WTC11 (cell line): ENCODE measurements around the gene ABR. TPM values are rescaled to one million over a fixed set of nuclear protein-coding genes. Genes with fewer than 3 reads are reported as not detected.
A peak's percentile ranks its signal among the peaks of the same experiment; 100 is the strongest.

Source experiments
- ATAC-seq: fragments of 200-7000 bp; cut with Tn5 transposase; 2 replicates; pipeline ENCODE4 v1.10.0; 2021; ENCODE audit warnings: mild to moderate bottlenecking, moderate library complexity
- CTCF ChIA-PET: fragments of 300-600 bp; sonication (Branson Sonifier 250); formaldehyde crosslinking; loops from one replicate; lab custom pipeline; 2021; ENCODE audit warnings: antibody characterized with exemption; lab: Charles Lee
- POLR2A ChIA-PET: fragments of 350-600 bp; sonication (Branson Sonifier 250); formaldehyde crosslinking; loops from one replicate; lab custom pipeline; 2021; ENCODE audit warnings: antibody characterized with exemption; lab: Charles Lee
- DNase-seq: peaks from one replicate; pipeline ENCODE4 v3.0.0; 2021; ENCODE audit warnings: low spot score
- H3K27ac Mint-ChIP-seq: 2 replicates; pipeline ENCODE4 v1.8.0; 2021; ENCODE audit warnings: mixed read lengths
- H3K27me3 Mint-ChIP-seq: 2 replicates; pipeline ENCODE4 v1.8.0; 2021; ENCODE audit warnings: low read depth, mild to moderate bottlenecking, moderate library complexity, mixed read lengths
- H3K36me3 Mint-ChIP-seq: 2 replicates; pipeline ENCODE4 v1.8.0; 2021; ENCODE audit warnings: mixed read lengths
- H3K4me1 Mint-ChIP-seq: 2 replicates; pipeline ENCODE4 v1.8.0; 2022; ENCODE audit warnings: mixed read lengths
- H3K4me3 Mint-ChIP-seq: 2 replicates; pipeline ENCODE4 v1.8.0; 2021; ENCODE audit warnings: mild to moderate bottlenecking, moderate library complexity, mixed read lengths
- H3K9me3 Mint-ChIP-seq: 2 replicates; pipeline ENCODE4 v1.8.0; 2021; ENCODE audit warnings: mixed read lengths
- ATF1 ChIP-seq: sonication (generic); formaldehyde crosslinking; IDR thresholded peaks from 2 replicates; pipeline ENCODE4 v1.8.1; 2023; ENCODE audit warnings: mild to moderate bottlenecking, moderate library complexity, missing genetic modification reagents
- CREM ChIP-seq: sonication (generic); formaldehyde crosslinking; IDR thresholded peaks from 2 replicates; pipeline ENCODE4 v1.8.1; 2022; ENCODE audit warnings: mild to moderate bottlenecking, missing genetic modification reagents, moderate library complexity
- E2F4 ChIP-seq: sonication (generic); formaldehyde crosslinking; IDR thresholded peaks from 2 replicates; pipeline ENCODE4 v1.8.1; 2022; ENCODE audit warnings: low read depth, mild to moderate bottlenecking, moderate library complexity, missing genetic modification reagents, borderline replicate concordance
- FOXP4 ChIP-seq: sonication (generic); formaldehyde crosslinking; IDR thresholded peaks from 2 replicates; pipeline ENCODE4 v1.8.0; 2022; ENCODE audit warnings: mild to moderate bottlenecking, missing genetic modification reagents
- GRHL2 ChIP-seq: fragments of 250-450 bp; sonication (Bioruptor Pico); IDR thresholded peaks from 2 replicates; pipeline ENCODE4 v1.8.0; 2022; ENCODE audit warnings: mild to moderate bottlenecking, moderate library complexity; ENCODE audit not compliant: insufficient replicate concordance, severe bottlenecking
- MAX ChIP-seq: sonication (generic); formaldehyde crosslinking; IDR thresholded peaks from 2 replicates; pipeline ENCODE4 v1.8.0; 2022; ENCODE audit warnings: mild to moderate bottlenecking, missing genetic modification reagents
- MLX ChIP-seq: sonication (generic); formaldehyde crosslinking; IDR thresholded peaks from 2 replicates; pipeline ENCODE4 v1.8.1; 2023; ENCODE audit warnings: mild to moderate bottlenecking, missing genetic modification reagents, moderate library complexity
- MYBL2 ChIP-seq: sonication (generic); formaldehyde crosslinking; IDR thresholded peaks from 2 replicates; pipeline ENCODE4 v1.8.1; 2023; ENCODE audit warnings: mild to moderate bottlenecking, moderate library complexity, missing genetic modification reagents
- RORB ChIP-seq: fragments of 250-450 bp; sonication (Bioruptor Pico); IDR thresholded peaks from 2 replicates; pipeline ENCODE4 v1.9.0; 2021; ENCODE audit warnings: mild to moderate bottlenecking
- SP1 ChIP-seq: sonication (generic); formaldehyde crosslinking; conservative IDR thresholded peaks from 2 replicates; pipeline ENCODE4 v1.8.1; 2022; ENCODE audit warnings: missing genetic modification reagents
- TCF7 ChIP-seq: sonication (generic); formaldehyde crosslinking; IDR thresholded peaks from 2 replicates; pipeline ENCODE4 v1.8.0; 2022; ENCODE audit warnings: mild to moderate bottlenecking, low read depth, missing genetic modification reagents, moderate library complexity
- USF2 ChIP-seq: sonication (generic); formaldehyde crosslinking; IDR thresholded peaks from 2 replicates; pipeline ENCODE4 v1.8.1; 2023; ENCODE audit warnings: mild to moderate bottlenecking, missing genetic modification reagents, moderate library complexity
- ZNF281 ChIP-seq: sonication (generic); formaldehyde crosslinking; IDR thresholded peaks from 2 replicates; pipeline ENCODE4 v1.8.0; 2023; ENCODE audit warnings: mild to moderate bottlenecking, missing genetic modification reagents
- ZNF423 ChIP-seq: fragments of 250-450 bp; sonication (Bioruptor Pico); IDR thresholded peaks from 2 replicates; pipeline ENCODE4 v2.1.2; 2022; ENCODE audit warnings: mild to moderate bottlenecking, moderate library complexity
- total RNA-seq: library from RNA; stranded (reverse); gene quantifications from 3 replicates; pipeline ENCODE4 v1.2.3, GENCODE V29; 2021
- TF ChIP-seq, protein P1 (sequence below): sonication (generic); formaldehyde crosslinking; conservative IDR thresholded peaks from 2 replicates; pipeline ENCODE4 v1.8.1; 2023; ENCODE audit warnings: mild to moderate bottlenecking, low read depth, missing genetic modification reagents, moderate library complexity
- TF ChIP-seq, protein P2 (sequence below): sonication (generic); formaldehyde crosslinking; IDR thresholded peaks from 2 replicates; pipeline ENCODE4 v1.8.1; 2022; ENCODE audit warnings: mild to moderate bottlenecking, missing genetic modification reagents, moderate library complexity, borderline replicate concordance

ABR gene
- total RNA-seq, 1 experiment from 2014 or later, result 38.0 TPM

GRCh38 chr17:1144162-1144561 is 35.6 kb downstream of the ABR start:
- CTCF ChIA-PET, result interaction anchor here (0.8 to 9.7 kb wide), 8 partner anchors 8 to 444 kb away, joined by 3 to 134 read pairs (median 4); partner anchors contain the start of gene TIMM22
- H3K36me3 Mint-ChIP-seq, result no peaks in the 10 kb centered on the region
- H3K9me3 Mint-ChIP-seq, result no peaks in the 10 kb centered on the region
- POLR2A ChIA-PET, result no interaction called here
- H3K27me3 Mint-ChIP-seq, result no peaks in the 10 kb centered on the region
- H3K27ac Mint-ChIP-seq, result no peak overlapping the region
- peaks cover 10% of the 10 kb centered on the region for H3K4me1 Mint-ChIP-seq
- no peak overlapping the region for H3K4me3 Mint-ChIP-seq
- ATAC-seq, result no peak
- TF ChIP-seq, protein P1, sequence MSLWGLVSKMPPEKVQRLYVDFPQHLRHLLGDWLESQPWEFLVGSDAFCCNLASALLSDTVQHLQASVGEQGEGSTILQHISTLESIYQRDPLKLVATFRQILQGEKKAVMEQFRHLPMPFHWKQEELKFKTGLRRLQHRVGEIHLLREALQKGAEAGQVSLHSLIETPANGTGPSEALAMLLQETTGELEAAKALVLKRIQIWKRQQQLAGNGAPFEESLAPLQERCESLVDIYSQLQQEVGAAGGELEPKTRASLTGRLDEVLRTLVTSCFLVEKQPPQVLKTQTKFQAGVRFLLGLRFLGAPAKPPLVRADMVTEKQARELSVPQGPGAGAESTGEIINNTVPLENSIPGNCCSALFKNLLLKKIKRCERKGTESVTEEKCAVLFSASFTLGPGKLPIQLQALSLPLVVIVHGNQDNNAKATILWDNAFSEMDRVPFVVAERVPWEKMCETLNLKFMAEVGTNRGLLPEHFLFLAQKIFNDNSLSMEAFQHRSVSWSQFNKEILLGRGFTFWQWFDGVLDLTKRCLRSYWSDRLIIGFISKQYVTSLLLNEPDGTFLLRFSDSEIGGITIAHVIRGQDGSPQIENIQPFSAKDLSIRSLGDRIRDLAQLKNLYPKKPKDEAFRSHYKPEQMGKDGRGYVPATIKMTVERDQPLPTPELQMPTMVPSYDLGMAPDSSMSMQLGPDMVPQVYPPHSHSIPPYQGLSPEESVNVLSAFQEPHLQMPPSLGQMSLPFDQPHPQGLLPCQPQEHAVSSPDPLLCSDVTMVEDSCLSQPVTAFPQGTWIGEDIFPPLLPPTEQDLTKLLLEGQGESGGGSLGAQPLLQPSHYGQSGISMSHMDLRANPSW, result no peak
- TF ChIP-seq USF2 (CRISPR knock-in tag) (no peak), MYBL2 (CRISPR knock-in tag) (no peak), RORB (CRISPR knock-in tag) (no peak), ZNF281 (no peak), SP1 (CRISPR knock-in tag) (no peak), ATF1 (CRISPR knock-in tag) (no peak), FOXP4 (no peak)
- DNase-seq, result no peak

DNA sequence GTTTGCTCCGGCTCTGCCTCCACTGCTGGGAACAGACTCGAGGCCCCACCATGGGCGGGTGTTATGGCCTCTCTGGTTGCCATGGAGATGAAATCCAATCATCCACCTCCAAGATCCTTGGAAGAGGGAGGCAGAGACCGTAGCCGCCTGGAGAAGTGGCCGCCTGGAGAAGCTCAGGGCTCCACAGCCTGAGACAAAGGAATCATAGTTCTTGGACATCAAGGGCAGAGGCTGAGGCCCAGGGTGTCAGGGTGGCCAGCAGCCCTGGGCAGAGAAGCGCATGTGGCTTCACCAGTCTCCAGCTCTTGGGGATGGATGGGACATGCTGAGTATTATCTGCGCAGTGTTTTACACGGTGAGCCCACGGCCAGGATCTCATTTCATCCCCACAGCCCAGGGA is 36.2 kb downstream of the ABR start:
- DNase-seq, result no peak
- H3K36me3 Mint-ChIP-seq, result no peaks in the 10 kb centered on the region
- H3K27ac Mint-ChIP-seq, result no peak overlapping the region
- ChIA-PET CTCF (interaction anchor here (0.8 to 9.7 kb wide), 8 partner anchors 9 to 443 kb away, joined by 3 to 134 read pairs (median 4); partner anchors contain the start of gene TIMM22), POLR2A (no interaction called here)
- peak; percentile 38 for ATAC-seq
- H3K27me3 Mint-ChIP-seq, result no peaks in the 10 kb centered on the region
- H3K9me3 Mint-ChIP-seq, result no peaks in the 10 kb centered on the region
- no peak for TF ChIP-seq MLX (CRISPR knock-in tag)
- TF ChIP-seq ATF1 (CRISPR knock-in tag), result no peak
- TF ChIP-seq GRHL2 (CRISPR knock-in tag), result no peak
- TF ChIP-seq CREM (CRISPR knock-in tag), result no peak
- TF ChIP-seq, protein P2, sequence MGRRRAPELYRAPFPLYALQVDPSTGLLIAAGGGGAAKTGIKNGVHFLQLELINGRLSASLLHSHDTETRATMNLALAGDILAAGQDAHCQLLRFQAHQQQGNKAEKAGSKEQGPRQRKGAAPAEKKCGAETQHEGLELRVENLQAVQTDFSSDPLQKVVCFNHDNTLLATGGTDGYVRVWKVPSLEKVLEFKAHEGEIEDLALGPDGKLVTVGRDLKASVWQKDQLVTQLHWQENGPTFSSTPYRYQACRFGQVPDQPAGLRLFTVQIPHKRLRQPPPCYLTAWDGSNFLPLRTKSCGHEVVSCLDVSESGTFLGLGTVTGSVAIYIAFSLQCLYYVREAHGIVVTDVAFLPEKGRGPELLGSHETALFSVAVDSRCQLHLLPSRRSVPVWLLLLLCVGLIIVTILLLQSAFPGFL (CRISPR knock-in tag), result no peak
- no peak for TF ChIP-seq ZNF423 (CRISPR knock-in tag)
- no peak for TF ChIP-seq MAX (CRISPR knock-in tag)
- no peak for TF ChIP-seq FOXP4
- TF ChIP-seq TCF7 (CRISPR knock-in tag), result no peak
- no peak for TF ChIP-seq E2F4 (CRISPR knock-in tag)
- H3K4me1 Mint-ChIP-seq, result peaks cover 14% of the 10 kb centered on the region
- H3K4me3 Mint-ChIP-seq, result no peak overlapping the region
